Lower leg skin (tissue), 3 donors: ENCODE measurements around the gene ASIC3.

Experiments used
- POLR2A ChIP-seq, 2 donors: fragments of 450-650 bp; IDR thresholded peaks; one replicate each; pipeline ENCODE4 v1.6.1; 2016 to 2017; ENCODE audit warnings: antibody characterized with exemption in 2 of 2, mild to moderate bottlenecking in 1 of 2, moderate library complexity in 1 of 2
- TF ChIP-seq, protein P1 (sequence below), 3 donors: fragments of 450-650 bp; IDR thresholded peaks; one replicate each; pipeline ENCODE4 v1.5.1; 2016; ENCODE audit warnings: antibody characterized with exemption in 3 of 3, mild to moderate bottlenecking in 3 of 3, moderate library complexity in 2 of 3

DNA sequence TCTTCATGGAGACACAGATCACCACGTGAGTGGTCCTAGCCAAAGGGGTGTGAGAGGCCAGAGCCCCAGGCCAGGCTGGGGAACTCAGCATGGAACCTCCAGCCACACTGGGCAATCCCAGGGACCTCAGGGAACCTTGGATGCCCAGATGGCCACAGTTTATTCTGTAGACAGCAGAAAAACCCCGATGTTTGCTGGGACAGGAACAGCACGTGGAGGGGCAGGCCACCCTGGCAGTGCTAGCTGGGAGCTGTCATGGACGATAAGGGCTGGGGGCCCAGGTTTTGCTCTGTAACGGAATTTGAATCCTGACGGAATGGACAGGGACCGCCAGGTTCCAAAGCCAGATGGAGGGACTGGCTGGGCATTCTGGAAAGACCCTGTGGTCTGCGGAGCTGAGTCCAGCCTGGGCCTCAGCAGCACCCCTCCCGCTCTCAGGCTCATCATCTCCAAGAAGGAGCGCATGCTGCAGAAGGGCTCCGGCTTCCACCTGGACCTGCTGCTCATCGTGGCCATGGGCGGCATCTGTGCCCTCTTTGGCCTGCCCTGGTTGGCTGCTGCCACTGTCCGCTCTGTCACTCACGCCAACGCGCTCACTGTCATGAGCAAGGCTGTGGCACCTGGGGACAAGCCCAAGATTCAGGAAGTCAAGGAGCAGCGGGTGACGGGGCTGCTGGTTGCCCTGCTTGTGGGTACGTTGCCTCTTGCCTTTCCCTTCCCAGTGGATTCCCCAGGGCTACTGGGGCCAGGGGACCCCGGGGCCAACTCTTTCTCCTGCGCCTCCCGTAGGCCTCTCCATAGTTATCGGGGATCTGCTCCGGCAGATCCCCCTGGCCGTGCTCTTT, 26.7 kb downstream of the ASIC3 start:
- TF ChIP-seq, protein P1, sequence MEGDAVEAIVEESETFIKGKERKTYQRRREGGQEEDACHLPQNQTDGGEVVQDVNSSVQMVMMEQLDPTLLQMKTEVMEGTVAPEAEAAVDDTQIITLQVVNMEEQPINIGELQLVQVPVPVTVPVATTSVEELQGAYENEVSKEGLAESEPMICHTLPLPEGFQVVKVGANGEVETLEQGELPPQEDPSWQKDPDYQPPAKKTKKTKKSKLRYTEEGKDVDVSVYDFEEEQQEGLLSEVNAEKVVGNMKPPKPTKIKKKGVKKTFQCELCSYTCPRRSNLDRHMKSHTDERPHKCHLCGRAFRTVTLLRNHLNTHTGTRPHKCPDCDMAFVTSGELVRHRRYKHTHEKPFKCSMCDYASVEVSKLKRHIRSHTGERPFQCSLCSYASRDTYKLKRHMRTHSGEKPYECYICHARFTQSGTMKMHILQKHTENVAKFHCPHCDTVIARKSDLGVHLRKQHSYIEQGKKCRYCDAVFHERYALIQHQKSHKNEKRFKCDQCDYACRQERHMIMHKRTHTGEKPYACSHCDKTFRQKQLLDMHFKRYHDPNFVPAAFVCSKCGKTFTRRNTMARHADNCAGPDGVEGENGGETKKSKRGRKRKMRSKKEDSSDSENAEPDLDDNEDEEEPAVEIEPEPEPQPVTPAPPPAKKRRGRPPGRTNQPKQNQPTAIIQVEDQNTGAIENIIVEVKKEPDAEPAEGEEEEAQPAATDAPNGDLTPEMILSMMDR (IDR thresholded peaks at IDR 0.05) = no peak
- no peak for TF ChIP-seq POLR2A (IDR thresholded peaks at IDR 0.05)
